Measurements from ENCODE around the gene GPR50.

Gene GPR50

DNA sequence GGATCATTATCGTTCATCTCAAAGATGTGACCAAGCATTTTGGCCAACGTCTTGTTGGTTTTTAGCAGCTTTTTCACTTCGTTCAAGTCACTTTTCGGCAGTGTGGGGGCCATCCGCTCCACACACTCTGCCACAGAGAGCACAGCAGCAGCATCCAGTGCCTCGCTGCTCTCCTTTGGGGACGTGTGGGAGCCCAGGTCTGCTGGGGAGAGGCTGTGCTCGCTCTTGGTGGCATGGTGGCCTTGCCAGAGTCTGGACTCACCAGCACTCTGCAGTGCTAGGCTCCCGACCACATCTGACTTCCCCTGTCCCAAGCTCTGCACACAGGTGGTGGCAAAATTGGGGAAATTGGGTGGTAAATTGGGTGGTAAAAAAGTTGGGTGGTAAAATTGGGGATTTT is 50.6 kb downstream of the GPR50 start:
- no peak for DNase-seq (ENCODE audit: low spot score)

DNA sequence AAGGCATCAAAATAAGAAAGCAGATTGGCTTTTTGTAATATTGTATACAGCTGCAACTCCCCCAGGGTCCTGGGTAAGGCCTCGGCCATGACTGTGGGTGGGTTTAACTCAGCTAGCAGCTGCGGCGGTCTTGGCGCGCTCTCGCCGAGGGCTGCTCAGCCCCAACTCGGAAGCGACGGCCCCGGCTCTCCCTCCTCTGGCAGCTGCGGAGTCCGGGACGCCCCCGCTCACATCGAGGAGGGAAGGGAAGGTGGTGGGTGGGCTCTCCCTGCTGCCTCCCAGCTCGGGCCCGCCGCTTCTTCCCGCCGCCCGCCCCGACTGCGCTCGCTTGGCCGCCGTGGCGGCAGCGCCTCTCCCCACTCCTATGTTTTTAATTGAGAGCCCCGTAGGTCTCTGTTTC is 51.2 kb downstream of the GPR50 start:
- peak; percentile 10 for DNase-seq (ENCODE audit: low spot score)

DNA sequence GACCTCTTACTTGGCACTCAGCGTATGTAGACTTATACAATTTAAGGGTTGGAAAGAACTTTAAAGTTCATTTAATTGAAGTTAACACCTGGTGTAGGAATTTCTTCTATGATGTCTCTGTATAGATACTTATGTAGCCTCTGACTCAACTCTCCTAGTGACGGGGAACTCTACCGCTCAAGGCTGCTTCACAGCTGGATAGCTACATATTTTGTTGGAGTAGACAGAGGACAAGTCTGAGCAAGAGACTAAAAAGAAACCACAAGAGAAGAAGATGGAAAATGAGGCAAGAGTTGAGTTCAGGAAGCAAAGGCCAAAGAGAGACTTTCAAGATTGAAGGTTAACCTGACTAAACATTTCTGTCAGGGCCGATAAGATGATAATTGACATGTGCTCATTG is 52.6 kb downstream of the GPR50 start:
- DNase-seq (ENCODE audit: low spot score): no peak

Small RNA genes within 50 kb of the gene (small RNA-seq; reads per million reads assigned to genes)
- gene MIR4330: 0 reads per million in 2 experiments

Measured in SK-N-DZ (cell line).